Activated CD4-positive, alpha-beta T cell treated with anti-CD3 and anti-CD28 coated beads, Interleukin-2, Interleukin-4, amounts not matched to agents 100 ng/mL and 50 ng/mL, durations not matched to agents 16 hours and 8 hours (primary cell): ENCODE results near the gene DMRTC2.

ENCODE experiments used
- DNase-seq: peaks from one replicate; pipeline ENCODE4 v3.0.0-alpha.2; 2020; ENCODE audit warnings: low spot score

Gene DMRTC2

DNA sequence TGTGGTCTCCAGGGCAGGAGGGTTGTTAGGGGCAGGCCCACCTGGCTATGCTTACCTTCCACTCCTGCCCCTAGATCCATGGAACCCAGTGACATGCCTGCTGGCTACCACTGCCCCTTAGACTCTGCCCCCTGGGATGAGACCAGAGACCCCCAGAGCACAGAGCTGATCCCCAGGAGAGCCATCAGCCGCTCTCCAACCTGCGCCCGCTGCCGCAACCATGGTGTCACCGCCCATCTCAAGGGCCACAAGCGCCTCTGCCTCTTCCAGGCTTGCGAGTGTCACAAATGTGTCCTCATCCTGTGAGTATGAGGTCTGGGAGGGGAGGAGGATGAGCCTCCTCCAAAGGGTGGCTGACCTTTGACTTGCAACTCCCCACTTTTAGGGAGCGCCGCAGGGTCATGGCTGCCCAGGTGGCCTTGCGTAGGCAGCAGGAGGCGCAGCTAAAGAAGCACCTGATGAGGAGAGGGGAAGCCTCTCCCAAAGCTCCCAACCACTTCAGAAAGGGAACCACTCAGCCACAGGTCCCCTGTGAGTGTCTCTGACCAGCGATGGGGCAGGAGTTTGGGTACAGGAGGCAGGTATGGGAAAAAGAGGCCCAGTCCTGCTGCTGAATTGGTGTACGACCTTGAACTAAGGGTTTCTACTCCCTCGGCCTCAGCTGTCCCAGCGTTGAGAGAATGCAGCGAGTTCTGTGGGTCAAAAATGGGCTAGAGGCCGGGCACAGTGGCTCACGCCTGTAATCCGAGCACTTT is 2.7 kb downstream of the DMRTC2 start:
- no peak for DNase-seq

DNA sequence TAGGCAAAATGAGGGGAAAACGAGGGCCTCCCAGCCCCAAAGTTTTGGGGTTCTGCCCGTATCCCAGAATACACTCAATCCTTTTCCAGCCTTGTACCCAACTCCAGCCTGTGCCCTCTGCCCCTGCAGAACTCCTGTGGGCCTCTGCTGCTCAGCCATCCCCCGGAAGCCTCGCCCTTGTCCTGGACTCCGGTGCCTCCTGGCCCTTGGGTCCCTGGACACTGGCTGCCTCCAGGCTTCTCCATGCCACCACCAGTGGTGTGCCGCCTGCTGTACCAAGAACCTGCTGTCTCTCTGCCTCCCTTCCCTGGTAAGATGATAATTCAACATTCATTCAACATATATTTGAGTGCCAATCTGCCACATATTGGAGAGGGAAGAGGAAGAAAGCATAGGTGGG is 3.8 kb downstream of the DMRTC2 start:
- no peak for DNase-seq

DNA sequence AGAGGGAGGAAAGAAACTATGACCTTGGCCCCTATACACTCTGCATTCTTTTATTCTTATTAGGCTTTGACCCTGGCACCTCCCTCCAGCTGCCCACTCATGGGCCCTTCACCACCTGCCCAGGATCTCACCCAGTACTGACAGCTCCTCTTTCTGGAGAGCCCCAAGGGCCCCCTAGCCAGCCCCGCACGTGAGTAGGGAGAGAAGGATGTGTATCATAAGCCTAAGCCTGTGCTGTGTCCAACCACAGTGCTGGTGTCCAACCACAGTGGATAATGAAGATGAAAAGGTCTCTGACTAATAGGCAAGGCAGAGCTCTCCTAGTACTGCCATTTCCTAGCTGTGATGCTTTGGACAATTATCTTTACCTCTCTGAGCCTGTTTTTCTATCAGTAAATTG is 4.2 kb downstream of the DMRTC2 start:
- no peak for DNase-seq

DNA sequence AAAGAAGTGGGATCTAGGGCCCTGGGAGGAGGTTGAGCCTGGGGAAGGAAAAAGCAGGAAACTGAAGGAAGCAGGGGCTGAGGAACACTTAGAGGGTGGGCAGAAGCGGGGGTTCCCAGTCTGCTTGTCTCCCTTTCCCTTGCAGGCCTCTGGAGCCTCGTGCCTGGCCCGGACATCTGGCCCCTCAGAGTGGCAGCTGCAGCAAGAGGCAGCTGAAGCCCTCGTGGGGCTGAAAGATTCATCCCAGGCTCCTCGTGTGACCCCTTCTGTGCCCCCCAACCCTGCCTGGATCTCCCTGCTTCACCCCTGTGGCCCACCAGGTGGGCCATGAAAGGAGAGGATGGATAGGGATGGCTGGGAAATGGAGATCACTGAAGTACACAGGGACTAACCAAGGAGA is 5.5 kb downstream of the DMRTC2 start:
- DNase-seq, result no peak

DNA sequence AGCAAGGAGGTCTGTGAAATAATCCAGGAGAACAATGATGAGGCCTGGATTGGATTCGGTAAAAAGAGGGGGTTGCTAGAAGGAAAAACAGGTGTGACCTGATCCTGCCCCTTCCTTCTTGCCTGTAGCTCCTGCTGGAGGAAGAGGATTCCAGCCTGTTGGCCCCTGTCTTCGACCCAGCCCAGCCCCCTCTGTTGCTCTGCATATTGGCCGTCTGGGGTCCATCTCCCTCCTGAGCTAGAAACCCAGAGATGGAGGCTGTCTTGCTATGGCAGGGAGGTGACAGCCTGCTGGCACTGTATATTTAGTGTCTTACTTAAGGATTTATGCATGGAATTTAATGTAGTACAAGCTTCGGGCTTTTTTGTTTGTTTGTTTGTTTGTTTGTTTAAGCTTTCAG is 6.6 kb downstream of the DMRTC2 start:
- DNase-seq, result no peak

DNA sequence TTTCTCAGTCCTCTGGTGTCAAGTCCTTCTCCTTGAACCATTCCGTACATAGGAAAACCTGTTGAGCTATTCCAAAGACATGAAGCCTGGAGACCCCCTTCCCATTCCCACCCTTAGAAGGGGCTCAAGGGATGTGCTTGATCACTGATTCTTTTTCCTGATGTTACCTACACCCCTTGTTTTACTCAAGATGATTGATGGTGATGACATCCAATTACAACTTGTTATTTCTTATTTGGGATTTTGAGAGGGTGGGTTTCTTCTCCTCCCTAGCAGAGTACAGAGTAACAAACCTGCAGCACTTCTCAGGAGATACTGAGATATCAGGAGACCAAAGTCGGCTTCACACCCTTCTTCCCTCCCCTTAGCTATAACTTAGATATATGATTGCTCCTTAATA is 8.5 kb downstream of the DMRTC2 start:
- no peak for DNase-seq

DNA sequence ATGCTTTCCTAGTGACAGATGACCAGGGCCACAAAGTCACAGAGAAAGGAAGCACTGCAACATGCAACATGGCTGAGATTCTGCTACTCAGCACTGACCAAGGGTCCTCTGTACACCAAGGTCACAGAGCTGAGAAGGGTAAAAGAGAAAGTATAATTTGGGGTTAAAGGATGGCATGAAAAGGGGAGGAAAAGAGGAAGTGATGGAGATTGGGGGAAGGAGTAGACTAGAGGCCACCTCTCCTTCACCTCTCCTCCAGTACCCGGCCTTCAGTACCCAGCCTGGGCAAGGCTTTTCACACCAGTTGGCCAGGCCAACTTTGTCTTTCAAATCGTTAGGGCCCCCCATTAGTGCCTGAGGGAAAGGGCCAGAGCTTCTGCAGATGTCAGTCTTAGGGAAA is 8.9 kb downstream of the DMRTC2 start:
- DNase-seq, result no peak

DNA sequence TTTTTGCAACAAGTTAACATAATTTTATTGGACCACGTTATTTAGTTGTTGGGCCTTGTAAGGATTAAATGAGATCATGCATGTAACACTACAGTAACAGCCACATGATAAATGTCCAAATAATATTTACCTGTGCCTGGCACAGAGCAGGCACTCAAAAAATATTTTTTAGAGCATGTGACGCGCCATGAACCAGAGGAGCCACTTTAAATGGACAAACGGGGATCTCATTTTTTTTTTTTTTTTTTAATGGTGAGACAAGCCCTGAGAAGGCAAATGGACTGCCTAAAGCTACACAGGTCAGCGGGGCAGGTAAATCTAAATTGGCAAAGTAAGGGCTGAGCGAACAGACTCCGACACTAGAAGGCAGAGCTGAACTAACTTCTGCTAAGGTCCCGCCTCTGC is 14.4 kb downstream of the DMRTC2 start:
- DNase-seq, result no peak

DNA sequence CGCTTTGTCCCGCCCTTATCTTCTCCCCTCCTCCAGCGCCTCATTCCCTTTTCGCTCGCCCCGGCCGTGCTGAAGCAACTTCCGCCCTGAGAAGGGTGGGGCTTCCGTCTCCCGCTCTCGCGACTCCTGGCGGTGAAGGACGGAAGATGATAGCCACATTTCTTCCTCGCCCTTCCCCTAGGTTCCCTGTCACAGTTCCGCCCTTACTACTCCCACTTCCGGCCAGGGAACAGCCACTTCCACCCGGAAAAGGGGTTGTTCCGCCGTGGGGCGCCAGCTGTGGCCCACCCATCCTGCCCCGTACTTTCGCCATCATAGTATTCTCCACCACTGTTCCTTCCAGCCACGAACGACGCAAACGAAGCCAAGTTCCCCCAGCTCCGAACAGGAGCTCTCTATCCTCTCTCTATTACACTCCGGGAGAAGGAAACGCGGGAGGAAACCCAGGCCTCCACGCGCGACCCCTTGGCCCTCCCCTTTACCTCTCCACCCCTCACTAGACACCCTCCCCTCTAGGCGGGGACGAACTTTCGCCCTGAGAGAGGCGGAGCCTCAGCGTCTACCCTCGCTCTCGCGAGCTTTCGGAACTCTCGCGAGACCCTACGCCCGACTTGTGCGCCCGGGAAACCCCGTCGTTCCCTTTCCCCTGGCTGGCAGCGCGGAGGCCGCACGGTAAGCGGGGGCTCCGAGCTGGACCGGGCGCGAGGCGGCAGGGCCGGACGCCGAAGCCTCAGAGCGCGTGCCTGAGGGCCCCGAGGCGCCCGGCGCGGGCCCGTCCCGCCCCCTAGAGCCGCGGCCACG is 15.0 kb downstream of the DMRTC2 start, which contains the start of gene RPS19:
Gene RPS19 (plus strand): TSS at position 638 of the 801 bp plus-strand sequence. CDS start 520 bp downstream, outside the sequence.
- DNase-seq, result peak; percentile 99

DNA sequence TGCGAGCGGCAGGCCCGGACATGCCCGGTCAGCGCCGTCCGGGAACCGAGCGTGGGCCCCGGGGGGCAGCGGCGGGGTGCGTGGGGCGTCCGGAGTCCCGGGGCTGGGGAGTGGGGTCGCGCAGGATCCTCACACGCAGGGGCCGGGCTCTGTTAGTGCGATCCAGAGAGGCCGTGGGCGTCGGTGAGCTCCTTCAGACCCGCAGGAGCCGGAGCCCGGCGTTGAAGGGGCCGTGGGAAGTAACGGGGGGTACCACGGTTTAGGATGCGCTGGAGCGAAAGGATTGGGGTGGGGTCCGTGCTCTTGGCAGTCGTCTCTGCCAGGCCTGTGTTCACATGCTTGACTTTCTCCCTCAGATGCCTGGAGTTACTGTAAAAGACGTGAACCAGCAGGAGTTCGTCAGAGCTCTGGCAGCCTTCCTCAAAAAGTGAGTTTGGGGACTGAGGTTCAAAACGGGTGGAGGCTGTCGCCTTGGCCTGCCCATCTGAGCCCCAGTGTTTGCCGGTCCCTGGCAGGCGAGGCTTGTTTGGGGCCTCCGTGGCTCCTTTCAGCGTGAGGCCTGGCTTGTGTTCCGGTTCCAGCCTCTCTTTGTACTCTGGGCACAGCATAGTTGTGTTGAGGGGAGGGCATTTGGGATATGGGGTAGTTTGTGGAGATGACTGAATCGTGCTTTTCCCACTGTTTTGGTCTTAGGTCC is 15.7 kb downstream of the DMRTC2 start:
- no peak for DNase-seq

DNA sequence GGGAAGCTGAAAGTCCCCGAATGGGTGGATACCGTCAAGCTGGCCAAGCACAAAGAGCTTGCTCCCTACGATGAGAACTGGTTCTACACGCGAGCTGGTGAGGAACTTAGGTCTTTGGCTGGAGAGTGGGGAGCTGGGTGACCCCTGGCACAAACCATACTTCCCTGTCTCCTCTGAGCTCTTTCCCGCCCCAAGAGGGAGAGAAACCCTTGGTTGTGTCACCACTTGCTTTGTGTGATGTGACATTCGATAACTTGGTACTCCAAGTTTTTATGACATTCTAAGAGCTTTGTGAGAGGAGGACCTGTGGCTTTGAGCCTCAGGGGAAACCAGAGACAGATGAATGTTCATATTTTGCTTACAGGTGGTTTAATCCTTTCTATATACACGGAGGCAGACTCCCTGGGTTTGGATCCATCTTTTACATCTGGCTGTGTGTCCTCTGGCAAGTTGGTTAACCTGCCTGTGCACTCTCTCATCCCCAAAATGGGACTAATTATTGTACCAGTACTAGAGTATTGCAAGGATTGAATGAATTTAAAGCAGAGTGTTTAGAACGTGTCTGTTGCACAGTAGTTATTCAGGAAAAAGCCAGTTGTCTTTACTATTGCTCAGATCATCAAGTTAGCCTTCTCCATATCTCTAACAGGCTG is 16.4 kb downstream of the DMRTC2 start:
- DNase-seq, result no peak

DNA sequence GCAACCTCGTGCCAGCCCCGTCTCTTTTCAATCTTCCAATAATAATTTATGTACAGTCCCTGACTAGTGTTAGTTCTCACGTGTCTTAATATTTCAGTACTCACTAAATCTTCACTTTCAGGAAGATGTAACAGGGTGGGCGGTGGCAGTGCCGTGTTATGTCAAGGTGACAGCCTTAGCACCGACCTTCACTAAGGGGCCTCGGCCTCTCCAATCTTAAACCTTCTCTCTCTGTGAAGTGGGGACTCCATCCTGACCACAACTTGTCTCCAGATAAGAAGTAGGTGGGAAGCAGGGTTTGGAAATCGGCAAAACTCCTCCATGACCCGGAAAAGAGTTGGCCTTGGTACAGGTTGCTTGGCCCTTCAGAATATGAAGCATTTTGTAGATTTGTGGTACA is 17.0 kb downstream of the DMRTC2 start:
- no peak for DNase-seq

DNA sequence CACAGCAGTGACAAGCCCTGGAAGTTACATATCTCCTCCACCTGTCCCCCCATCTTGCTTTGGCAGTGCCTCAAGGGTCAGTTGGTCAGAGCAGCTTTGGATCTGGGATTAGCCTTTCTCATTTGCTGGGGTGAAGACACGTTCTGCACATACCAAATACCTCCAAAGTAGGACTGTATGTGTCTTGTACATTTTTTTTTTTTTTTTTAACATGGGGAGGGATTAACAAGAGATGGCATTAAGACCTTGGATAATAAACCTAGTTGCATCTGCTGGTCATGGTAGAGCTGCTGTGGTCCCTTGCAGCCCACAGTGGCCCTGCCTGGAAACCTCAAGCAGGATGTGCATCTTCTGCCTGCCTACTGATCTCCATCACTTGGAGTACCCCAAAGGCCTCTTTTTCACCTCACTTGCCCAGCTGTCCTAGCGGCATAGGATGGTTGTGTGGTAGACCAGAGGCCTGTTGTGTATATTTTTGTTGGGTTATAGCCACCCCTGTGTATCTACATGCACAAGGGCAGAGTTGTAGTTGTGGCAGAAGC is 17.7 kb downstream of the DMRTC2 start:
- DNase-seq, result no peak

DNA sequence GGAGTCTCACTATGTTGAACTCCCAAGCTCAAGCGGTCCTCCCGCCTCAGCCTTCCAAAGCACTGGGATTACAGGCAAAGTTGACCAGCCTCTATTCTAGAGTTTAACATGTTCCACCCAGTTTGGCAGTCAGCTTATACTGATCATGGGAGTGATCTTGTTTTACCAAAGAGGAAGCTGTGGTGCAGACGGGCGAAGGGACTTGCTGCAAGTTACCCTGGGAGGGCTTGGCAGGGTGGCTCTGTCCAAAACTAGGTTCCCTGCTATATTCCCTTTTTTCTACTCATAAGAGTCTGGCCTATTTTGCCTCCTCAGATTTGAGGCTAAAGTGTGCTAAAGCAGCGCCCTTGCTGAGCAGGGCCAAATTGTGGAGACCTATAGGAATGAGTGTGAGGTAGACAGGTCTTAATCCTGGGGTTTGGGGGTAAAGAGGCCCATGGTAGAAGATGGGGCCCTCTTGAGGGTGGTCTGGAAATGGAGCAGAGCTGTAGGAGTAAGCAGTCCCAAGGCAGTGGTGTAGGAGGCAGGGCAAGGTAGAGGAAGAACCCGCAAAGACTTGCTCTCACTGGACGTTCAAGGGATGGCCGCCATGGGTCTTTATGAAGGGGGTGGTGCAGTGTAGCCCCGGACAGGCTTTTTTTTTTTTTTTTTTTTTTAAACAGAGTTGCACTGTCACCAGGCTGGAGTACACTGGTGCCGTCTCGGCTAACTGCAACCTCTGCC is 18.5 kb downstream of the DMRTC2 start:
- no peak for DNase-seq

DNA sequence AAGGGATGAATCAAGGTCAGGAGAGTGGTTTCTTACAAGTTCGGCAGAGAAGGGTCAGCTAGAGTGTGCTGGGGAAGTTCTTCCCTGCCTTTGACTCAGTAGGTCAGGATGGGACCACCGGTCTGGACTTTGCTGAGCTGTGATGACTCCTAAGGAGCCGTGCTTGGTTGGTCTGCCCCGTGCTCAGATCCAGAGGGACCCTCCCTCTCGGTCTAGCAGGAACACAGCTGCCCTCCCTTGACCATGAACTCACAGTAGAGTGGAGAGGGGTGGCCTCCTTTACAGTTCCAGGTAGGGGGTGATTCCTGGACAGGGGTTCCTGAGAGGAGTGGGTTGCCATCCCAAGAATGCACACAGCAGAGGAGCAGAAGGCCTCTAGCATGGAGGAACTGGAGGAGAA is 19.5 kb downstream of the DMRTC2 start:
- DNase-seq, result no peak

DNA sequence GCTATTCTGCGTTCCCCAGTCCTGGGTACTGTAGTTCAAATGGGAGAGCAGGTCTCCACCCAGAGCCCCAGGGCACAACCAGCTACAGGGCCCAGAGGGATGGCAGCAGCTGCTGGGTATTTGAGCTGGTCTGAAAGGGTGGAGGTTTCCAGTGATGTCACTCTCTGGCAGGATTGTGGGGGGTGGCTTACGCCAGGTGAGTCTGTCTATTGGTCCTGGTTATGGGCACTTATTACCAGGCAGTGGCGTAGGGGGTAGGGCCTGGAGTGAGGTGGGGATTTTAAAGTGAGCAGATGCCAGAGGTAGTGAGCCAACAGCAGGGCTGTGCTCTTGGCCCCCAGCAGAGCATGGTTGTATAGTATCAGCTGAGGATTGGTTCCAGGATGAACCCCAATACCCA is 21.4 kb downstream of the DMRTC2 start:
- DNase-seq, result no peak

DNA sequence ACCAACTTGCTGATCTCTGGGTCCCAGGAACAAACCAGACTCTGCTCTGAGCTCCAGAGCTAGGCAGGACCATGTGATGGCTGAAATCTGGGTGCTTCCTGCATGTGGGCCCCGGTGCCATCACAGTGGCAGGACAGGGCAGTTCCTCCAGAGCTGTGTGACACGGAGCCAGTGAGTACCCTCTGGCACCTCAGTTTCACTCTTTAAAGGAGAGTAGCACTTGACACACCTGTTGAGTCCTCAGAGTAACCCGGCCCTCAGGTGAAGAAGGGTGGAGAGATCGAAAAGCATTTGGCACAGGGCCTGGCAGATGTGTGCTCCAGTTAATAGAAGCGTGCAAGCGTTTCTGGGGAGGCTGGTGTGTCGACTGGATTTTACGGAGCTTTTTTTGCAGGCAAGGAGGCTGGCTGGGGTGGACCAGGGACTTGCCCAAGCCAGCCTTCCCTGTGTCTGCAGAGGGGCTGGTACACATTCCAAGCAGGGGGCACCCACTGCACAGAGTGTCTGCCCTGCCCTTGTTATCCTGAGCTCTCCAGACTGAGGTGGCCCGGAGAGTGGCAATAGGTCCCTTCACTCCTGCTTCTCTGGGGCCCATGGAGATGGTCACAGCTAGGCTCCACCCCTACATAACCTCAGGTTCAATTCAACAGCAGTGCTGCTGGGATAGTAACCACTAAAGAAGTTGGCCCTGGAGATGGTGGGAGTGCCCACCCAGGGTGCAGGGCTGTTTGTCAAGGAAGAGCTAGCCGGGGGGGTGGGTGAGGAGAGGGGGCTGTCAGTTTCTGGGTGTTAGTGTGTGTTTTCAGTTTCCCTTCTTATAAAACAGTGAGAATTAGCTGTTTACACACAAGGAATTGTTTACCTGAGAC is 23.5 kb downstream of the DMRTC2 start:
- DNase-seq, result no peak

DNA sequence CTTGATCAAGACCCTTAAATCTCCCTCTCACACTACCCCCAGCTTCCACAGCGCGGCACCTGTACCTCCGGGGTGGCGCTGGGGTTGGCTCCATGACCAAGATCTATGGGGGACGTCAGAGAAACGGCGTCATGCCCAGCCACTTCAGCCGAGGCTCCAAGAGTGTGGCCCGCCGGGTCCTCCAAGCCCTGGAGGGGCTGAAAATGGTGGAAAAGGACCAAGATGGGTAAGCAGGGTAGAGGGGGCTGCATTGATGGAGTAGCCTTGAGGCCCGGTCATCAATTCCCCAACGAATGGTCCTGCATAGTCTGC is 24.1 kb downstream of the DMRTC2 start:
- no peak for DNase-seq

DNA sequence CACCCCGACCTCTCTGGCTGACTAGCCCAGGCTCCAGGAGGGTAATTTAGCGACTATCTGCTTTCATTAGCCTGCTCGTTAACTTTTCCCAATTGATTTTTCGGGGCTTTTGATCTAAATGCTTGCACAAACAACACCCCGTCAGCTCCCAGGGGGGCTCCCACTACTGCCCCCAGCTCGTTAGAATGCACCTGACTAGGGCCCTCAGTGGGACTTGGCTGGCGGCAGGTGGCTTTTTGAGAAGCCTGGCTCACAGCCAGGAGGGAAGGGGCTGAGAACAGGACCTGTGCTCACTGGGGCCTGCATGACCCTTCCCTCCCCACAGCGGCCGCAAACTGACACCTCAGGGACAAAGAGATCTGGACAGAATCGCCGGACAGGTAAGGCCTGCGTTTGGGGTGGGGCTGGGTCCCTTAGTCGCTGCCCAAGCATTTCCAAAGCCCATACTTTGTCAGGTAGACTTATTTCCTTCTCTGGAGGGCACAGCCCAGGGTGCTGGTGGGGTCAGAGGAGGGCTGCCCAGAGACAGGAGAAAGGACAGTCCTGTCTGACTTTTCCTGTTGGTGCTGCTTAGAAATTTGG is 24.6 kb downstream of the DMRTC2 start:
- no peak for DNase-seq

DNA sequence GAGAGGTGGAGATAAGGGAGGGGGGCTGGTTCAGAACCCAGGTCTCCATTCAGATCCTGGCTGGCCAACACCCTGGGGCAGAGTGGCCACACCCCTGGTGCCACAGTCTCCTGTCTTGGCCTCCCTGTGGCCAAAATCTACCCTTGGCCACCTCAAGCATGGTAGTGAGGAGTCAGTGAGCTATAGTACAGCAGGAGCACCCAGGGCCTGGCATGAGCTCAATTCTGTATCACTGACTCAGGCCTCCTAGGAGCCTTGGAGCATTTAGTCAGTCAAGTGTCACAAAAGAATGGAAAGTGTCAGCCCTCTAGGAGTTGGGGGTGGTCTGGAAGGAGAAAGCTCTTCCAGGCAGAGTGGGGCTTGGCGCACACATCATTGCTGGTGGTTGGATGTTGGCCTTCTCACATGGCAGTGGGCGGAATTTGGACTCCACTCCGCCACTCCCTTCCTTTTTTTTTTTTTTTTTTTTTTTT is 25.6 kb downstream of the DMRTC2 start:
- DNase-seq, result no peak
